Adrenal gland (tissue), 12 donors: ENCODE results near the gene KCNQ4. TPM values are rescaled to one million over a fixed set of nuclear protein-coding genes. Genes with fewer than 3 reads are reported as not detected.

Experiments used
- DNase-seq, 7 donors: peaks; one replicate each; pipeline ENCODE4 v3.0.0-alpha.2; 2019 to 2020
- H3K27ac ChIP-seq, 5 donors: fragments of 200-600 bp; sonication (generic) in 4 of 5; 1 replicate in 3 of 5; 2 replicates in 2 of 5; pipeline versions ENCODE4 v1.5.1 to v1.8.0; 2016 to 2020; ENCODE audit warnings: mild to moderate bottlenecking in 1 of 5
- H3K27me3 ChIP-seq: fragments of 200-600 bp; 2 replicates; pipeline ENCODE4 v1.8.0; 2021
- H3K36me3 ChIP-seq, 2 donors: fragments of 200-600 bp; replicated peaks in 1 of 2; 1 replicate in 1 of 2; 2 replicates in 1 of 2; pipeline versions ENCODE4 v1.5.1 to v1.8.0; 2018 to 2022
- H3K4me1 ChIP-seq, 2 donors: fragments of 200-600 bp; replicated peaks in 1 of 2; 1 replicate in 1 of 2; 2 replicates in 1 of 2; pipeline versions ENCODE4 v1.5.1 to v1.8.0; 2018 to 2021
- H3K4me3 ChIP-seq, 4 donors: fragments of 200-600 bp; sonication (generic) in 3 of 4; one replicate each; pipeline ENCODE4 v1.5.1; 2016 to 2018
- H3K9me3 ChIP-seq, 3 donors: fragments of 200-600 bp; sonication (generic) in 1 of 3; replicated peaks in 1 of 3; 1 replicate in 2 of 3; 2 replicates in 1 of 3; pipeline versions ENCODE4 v1.5.1 to v1.8.0; 2016 to 2021
- POLR2A ChIP-seq, 2 donors: fragments of 450-650 bp; IDR thresholded peaks; one replicate each; pipeline ENCODE4 v1.6.1; 2017; ENCODE audit warnings: antibody characterized with exemption in 2 of 2, mild to moderate bottlenecking in 2 of 2, moderate library complexity in 1 of 2
- WGBS, 4 donors: extraction: QIAGEN DNeasy Blood & Tissue Kit in 2 of 4; methylation state at CpG; one replicate each; pipeline versions ENCODE4 v1.1.5 to v1.1.7; 2013 to 2017; 5-methylcytosine and 5-hydroxymethylcytosine counted together
- intact Hi-C, 2 donors: fragments of 100-400 bp; cut with DNase I; formaldehyde crosslinking; loops; one replicate each; pipeline versions ENCODE4 v1.14.1 to v1.15.0; 2022 to 2023
- polyA plus RNA-seq, 3 donors: library from polyadenylated mRNA; stranded (reverse); fragments of 200-250 nt in 2 of 3; fragments of 350-450 nt in 1 of 3; fragmentation: Illumina TruSeq in 1 of 3; extraction: RNeasy Lipid Tissue Mini Kit (QIAGEN cat#74804) in 1 of 3; gene quantifications; one replicate each; pipeline ENCODE4 v1.2.3, GENCODE V29; 2013 to 2014
- total RNA-seq, 9 donors: library from RNA; depleted of rRNA in 4 of 9; stranded (reverse); fragments of >200 nt in 4 of 9; fragments of 120-200 nt in 1 of 9; fragmentation: NEBNext Ultra II Directional in 1 of 9; extraction: Animal tissue kit (Norgen Biotek cat#: 25700) in 1 of 9; gene quantifications; one replicate each; pipeline versions ENCODE4 v1.1.0 to v1.2.4, GENCODE V29; 2013 to 2023
- TF ChIP-seq, protein P1 (sequence below), 6 experiments: fragments of 450-650 bp in 4 of 6; fragments of 200-600 bp in 2 of 6; sonication (generic) in 1 of 6; IDR thresholded peaks; 1 replicate in 5 of 6; 2 replicates in 1 of 6; pipeline versions ENCODE4 v1.5.1 to v1.8.0; 2016 to 2021; ENCODE audit warnings: antibody characterized with exemption in 6 of 6, mild to moderate bottlenecking in 2 of 6, moderate library complexity in 1 of 6
- donor health status: healthy with polysubstance abuse.
- donor health status: Bipolar disorder and iron deficiency.
- donor health status: DM: yes; HTN: yes; CAD: no.
- donor health status: DM: no; HTN: no; CAD: no.
- donor health status: DM: no; HTN: no; CAD: no.
- donor health status: DM: yes; HTN: yes; CAD: no.

The KCNQ4 gene
- total and polyA plus RNA-seq, 12 donors = 0.06 to 1.0 (median 0.29) TPM; not detected in 2

DNA sequence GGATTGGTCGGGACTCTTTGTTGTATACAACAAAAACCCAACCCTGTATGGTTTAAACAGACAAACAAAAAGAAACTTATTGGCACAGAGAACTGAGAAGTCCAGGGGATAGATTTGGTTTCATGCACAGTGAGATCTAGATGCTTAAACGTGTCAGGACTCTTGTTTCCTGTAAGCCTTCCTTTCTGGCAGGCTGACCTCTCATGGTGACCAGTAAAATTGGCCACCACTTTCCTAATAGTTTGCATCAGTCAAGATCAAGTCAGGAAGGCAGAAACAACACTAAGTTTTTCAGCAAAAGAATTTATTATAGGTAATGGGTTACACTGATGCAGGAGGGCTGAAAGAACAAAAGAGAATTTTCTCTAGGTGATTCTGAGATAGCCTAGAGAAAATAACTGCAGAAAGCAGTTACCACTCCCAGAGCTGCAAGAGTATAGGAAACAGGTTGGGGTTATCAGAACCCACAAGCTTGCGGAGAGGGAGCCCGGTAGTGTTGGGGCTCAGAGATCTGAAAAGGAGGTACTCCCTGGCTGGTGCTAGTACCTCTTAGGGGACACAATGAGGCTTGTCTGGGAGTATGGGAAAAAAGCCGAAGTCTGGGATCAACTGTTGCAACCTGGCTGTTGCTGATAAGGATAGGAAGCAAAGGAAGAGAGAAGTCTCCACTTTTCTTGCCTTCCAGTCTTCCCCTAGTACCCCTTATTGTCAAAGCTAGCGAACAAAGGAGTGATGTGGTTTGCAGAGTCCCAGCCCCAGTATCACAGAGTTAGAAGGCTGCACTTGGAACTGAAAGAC is 57.1 kb downstream of the KCNQ4 start:
- no peak for DNase-seq
- 62 to 71% (median 66%) methylated on average over 6 of the region's 6 CpGs for WGBS, 4 donors
- no peak overlapping the region for H3K27ac ChIP-seq
- no peaks in the 10 kb centered on the region for H3K27me3 ChIP-seq
- H3K4me3 ChIP-seq = no peak overlapping the region
- no peaks in the 10 kb centered on the region for H3K36me3 ChIP-seq
- no peaks in the 10 kb centered on the region for H3K4me1 ChIP-seq
- TF ChIP-seq, protein P1, sequence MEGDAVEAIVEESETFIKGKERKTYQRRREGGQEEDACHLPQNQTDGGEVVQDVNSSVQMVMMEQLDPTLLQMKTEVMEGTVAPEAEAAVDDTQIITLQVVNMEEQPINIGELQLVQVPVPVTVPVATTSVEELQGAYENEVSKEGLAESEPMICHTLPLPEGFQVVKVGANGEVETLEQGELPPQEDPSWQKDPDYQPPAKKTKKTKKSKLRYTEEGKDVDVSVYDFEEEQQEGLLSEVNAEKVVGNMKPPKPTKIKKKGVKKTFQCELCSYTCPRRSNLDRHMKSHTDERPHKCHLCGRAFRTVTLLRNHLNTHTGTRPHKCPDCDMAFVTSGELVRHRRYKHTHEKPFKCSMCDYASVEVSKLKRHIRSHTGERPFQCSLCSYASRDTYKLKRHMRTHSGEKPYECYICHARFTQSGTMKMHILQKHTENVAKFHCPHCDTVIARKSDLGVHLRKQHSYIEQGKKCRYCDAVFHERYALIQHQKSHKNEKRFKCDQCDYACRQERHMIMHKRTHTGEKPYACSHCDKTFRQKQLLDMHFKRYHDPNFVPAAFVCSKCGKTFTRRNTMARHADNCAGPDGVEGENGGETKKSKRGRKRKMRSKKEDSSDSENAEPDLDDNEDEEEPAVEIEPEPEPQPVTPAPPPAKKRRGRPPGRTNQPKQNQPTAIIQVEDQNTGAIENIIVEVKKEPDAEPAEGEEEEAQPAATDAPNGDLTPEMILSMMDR (IDR thresholded peaks at IDR 0.05) = no peak
- no peak for TF ChIP-seq POLR2A (IDR thresholded peaks at IDR 0.05)
- intact Hi-C loops = loop anchor here in 1 of 2 donors (10.0 kb wide), 1 partner anchor 216 kb away; no protein-coding TSS in a partner anchor
- no peaks in the 10 kb centered on the region for H3K9me3 ChIP-seq

DNA sequence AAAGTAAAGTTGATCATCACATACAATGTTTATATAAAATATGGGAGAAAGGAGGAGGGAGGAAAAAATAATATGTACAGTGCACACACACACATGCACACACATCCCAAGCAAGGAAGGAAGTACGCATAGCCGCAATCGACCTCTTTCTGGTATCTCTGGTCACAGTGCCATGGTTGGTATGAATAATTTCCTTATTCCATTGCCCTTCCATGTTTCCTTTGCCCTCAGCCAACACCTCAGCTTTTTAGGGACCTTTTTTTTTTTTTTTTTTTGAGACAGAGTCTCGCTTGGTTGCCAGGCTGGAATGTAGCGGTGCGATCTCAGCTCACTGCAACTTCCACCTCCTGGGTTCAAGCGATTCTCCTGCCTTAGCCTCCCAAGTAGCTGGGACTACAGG is 58.0 kb downstream of the KCNQ4 start:
- Histone ChIP-seq H3K36me3 (no peaks in the 10 kb centered on the region), H3K4me3 (no peak overlapping the region), H3K4me1 (no peaks in the 10 kb centered on the region), H3K27ac (no peak overlapping the region), H3K9me3 (no peaks in the 10 kb centered on the region), H3K27me3 (no peaks in the 10 kb centered on the region)
- TF ChIP-seq, protein P1 (IDR thresholded peaks at IDR 0.05) = no peak
- no peak for TF ChIP-seq POLR2A (IDR thresholded peaks at IDR 0.05)
- 76 to 91% (median 83%) methylated on average over 7 of the region's 7 CpGs for WGBS, 4 donors
- no peak for DNase-seq
- intact Hi-C loops = loop anchor here in 1 of 2 donors (10.0 kb wide), 1 partner anchor 217 kb away; no protein-coding TSS in a partner anchor

DNA sequence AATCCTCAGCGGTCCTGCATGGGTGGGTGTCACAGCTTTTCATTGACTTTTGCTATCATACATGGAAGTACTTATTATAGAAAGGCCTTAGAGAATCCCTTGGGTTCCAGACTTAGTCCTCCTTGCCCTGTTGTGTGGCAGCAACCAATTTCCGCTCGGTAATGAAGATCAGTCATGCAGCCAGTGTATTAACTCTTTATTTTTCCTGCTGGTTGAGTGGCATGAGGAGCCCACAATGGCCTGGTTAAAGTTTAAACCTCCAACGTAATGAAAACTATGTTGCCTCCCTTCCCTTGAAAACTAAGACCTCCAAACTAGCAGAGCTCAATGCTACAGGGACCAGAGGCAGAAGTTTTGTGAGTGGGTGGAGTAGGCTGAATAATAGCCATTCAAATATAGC is 58.6 kb downstream of the KCNQ4 start:
- WGBS, 4 donors = 65 to 75% (median 70%) methylated on average over 3 to 4 of the region's 4 CpGs
- no peaks in the 10 kb centered on the region for H3K27me3 ChIP-seq
- no peaks in the 10 kb centered on the region for H3K9me3 ChIP-seq
- TF ChIP-seq, protein P1 (IDR thresholded peaks at IDR 0.05) = no peak
- no peak for TF ChIP-seq POLR2A (IDR thresholded peaks at IDR 0.05)
- H3K27ac ChIP-seq = no peak overlapping the region
- intact Hi-C loops = loop anchor here in 1 of 2 donors (10.0 kb wide), 1 partner anchor 217 kb away; no protein-coding TSS in a partner anchor
- no peaks in the 10 kb centered on the region for H3K4me1 ChIP-seq
- no peak for DNase-seq
- no peak overlapping the region for H3K4me3 ChIP-seq
- no peaks in the 10 kb centered on the region for H3K36me3 ChIP-seq

DNA sequence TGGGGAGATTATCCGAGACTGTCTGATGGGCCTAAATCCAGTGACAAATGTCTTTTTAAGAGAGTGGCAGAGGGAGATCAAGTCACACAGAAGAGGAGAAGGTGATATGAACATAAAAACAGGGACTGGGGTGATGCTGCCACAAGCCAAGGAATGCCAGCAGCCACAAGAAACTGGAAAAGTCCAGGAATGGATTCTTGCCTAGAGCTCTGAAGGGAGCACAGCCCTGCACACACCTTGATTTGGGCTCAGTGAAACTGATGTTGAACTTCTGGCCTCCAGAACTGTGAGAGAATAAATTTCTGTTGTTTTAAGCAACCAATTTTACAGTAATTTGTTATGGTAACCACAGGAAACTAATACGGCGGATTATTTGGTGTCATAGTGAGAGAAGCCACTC is 59.1 kb downstream of the KCNQ4 start:
- Histone ChIP-seq H3K9me3 (no peaks in the 10 kb centered on the region), H3K27me3 (no peaks in the 10 kb centered on the region), H3K4me3 (no peak overlapping the region), H3K4me1 (no peaks in the 10 kb centered on the region), H3K27ac (no peak overlapping the region), H3K36me3 (no peaks in the 10 kb centered on the region)
- 94 to 99% (median 98%) methylated on average over 3 of the region's 3 CpGs for WGBS, 4 donors
- no peak for DNase-seq
- TF ChIP-seq, protein P1 (IDR thresholded peaks at IDR 0.05) = no peak
- TF ChIP-seq POLR2A (IDR thresholded peaks at IDR 0.05) = no peak
- intact Hi-C loops = loop anchor here in 1 of 2 donors (10.0 kb wide), 1 partner anchor 218 kb away; no protein-coding TSS in a partner anchor
